Measurements from ENCODE around the gene COL7A1. TPM values are rescaled to one million over a fixed set of nuclear protein-coding genes. Genes with fewer than 3 reads are reported as not detected.
A peak's percentile ranks its signal among the peaks of the same experiment; 100 is the strongest.

Gene COL7A1
- total and polyA plus RNA-seq, 2 of the 13 experiments (the other 11 are each of a cell fraction or from before 2014, with no cell fraction given) = 2.7 to 11.7 TPM

DNA sequence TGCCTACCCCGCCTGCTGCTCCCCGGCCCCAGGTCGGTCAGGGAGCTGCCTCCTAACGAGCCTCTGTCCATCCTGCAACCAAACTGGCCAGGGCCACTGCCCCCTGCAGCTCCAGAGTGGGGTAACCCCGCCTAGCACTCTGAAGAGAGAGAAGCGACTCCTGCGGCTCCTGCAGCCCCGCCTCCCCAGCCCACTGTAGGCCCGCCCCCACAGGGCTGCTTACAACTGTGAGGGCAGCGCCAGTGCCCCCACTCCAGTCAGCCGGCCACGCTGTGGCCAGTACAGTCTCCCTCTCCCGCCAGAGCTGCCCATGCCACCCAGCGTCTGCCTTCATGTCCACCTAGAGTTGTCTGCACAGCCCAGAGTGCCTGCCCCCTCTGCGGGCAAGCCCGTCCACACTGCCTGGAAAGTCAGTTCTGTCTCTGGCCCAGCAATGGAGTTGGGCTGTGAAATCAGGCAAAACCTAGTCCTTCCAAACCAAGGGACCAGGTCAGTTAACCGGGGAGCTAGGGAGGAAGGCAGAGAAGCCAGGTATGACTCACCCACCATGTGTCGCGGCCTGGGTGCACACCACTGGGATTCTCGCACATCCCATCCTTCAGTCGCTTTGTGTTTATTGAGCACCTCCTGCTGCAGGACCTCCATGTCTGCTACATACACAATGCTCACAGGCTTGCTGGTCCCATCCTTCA, 33.9 kb downstream of the COL7A1 start (continued):
- TF ChIP-seq, protein P1, sequence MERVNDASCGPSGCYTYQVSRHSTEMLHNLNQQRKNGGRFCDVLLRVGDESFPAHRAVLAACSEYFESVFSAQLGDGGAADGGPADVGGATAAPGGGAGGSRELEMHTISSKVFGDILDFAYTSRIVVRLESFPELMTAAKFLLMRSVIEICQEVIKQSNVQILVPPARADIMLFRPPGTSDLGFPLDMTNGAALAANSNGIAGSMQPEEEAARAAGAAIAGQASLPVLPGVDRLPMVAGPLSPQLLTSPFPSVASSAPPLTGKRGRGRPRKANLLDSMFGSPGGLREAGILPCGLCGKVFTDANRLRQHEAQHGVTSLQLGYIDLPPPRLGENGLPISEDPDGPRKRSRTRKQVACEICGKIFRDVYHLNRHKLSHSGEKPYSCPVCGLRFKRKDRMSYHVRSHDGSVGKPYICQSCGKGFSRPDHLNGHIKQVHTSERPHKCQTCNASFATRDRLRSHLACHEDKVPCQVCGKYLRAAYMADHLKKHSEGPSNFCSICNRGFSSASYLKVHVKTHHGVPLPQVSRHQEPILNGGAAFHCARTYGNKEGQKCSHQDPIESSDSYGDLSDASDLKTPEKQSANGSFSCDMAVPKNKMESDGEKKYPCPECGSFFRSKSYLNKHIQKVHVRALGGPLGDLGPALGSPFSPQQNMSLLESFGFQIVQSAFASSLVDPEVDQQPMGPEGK (CRISPR knock-in tag; IDR thresholded peaks at IDR 0.05) = peak; percentile 66; the same call in 1 of the 2 replicates
- TF ChIP-seq ZSCAN31 (CRISPR knock-in tag; IDR thresholded peaks at IDR 0.05; ENCODE audit: low read depth) = no peak
- 0 out of 2 replicates have a peak, but pooled peaks have one; percentile 25 for TF ChIP-seq MTA1 (CRISPR knock-in tag; IDR thresholded peaks at IDR 0.05; ENCODE audit: borderline replicate concordance)
- TF ChIP-seq SIN3A (IDR thresholded peaks at IDR 0.05; ENCODE audit: borderline replicate concordance, low read depth, low read length) = no peak
- TF ChIP-seq THAP9 (CRISPR knock-in tag; IDR thresholded peaks at IDR 0.05; ENCODE audit: borderline replicate concordance) = peak; percentile 52; the same call in 1 of the 2 replicates
- TF ChIP-seq, protein P2, sequence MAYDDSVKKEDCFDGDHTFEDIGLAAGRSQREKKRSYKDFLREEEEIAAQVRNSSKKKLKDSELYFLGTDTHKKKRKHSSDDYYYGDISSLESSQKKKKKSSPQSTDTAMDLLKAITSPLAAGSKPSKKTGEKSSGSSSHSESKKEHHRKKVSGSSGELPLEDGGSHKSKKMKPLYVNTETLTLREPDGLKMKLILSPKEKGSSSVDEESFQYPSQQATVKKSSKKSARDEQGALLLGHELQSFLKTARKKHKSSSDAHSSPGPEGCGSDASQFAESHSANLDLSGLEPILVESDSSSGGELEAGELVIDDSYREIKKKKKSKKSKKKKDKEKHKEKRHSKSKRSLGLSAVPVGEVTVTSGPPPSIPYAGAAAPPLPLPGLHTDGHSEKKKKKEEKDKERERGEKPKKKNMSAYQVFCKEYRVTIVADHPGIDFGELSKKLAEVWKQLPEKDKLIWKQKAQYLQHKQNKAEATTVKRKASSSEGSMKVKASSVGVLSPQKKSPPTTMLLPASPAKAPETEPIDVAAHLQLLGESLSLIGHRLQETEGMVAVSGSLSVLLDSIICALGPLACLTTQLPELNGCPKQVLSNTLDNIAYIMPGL (CRISPR knock-in tag; IDR thresholded peaks at IDR 0.05; ENCODE audit: borderline replicate concordance in 1 of 2, low read depth in 1 of 2) = peak; percentile 28 to 52; a peak in 1 of 4 replicates
- TF ChIP-seq SPEN (CRISPR knock-in tag; IDR thresholded peaks at IDR 0.05; ENCODE audit: low read depth) = peak; percentile 52; the same call in 1 of the 2 replicates
- TF ChIP-seq, protein P3, sequence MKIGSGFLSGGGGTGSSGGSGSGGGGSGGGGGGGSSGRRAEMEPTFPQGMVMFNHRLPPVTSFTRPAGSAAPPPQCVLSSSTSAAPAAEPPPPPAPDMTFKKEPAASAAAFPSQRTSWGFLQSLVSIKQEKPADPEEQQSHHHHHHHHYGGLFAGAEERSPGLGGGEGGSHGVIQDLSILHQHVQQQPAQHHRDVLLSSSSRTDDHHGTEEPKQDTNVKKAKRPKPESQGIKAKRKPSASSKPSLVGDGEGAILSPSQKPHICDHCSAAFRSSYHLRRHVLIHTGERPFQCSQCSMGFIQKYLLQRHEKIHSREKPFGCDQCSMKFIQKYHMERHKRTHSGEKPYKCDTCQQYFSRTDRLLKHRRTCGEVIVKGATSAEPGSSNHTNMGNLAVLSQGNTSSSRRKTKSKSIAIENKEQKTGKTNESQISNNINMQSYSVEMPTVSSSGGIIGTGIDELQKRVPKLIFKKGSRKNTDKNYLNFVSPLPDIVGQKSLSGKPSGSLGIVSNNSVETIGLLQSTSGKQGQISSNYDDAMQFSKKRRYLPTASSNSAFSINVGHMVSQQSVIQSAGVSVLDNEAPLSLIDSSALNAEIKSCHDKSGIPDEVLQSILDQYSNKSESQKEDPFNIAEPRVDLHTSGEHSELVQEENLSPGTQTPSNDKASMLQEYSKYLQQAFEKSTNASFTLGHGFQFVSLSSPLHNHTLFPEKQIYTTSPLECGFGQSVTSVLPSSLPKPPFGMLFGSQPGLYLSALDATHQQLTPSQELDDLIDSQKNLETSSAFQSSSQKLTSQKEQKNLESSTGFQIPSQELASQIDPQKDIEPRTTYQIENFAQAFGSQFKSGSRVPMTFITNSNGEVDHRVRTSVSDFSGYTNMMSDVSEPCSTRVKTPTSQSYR (CRISPR knock-in tag; IDR thresholded peaks at IDR 0.05; ENCODE audit: borderline replicate concordance) = no peak
- peak; percentile 41; the same call in 1 of the 2 replicates for TF ChIP-seq SP5 (CRISPR knock-in tag; IDR thresholded peaks at IDR 0.05; ENCODE audit: borderline replicate concordance, low read depth)
- TF ChIP-seq, protein P4, sequence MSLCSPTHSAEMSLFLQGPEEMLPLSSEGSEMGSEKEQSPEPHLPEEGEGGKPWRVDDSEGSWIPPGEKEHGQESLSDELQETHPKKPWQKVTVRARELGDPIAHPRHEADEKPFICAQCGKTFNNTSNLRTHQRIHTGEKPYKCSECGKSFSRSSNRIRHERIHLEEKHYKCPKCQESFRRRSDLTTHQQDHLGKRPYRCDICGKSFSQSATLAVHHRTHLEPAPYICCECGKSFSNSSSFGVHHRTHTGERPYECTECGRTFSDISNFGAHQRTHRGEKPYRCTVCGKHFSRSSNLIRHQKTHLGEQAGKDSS (CRISPR knock-in tag; IDR thresholded peaks at IDR 0.05; ENCODE audit: borderline replicate concordance, low read depth) = 0 out of 2 replicates have a peak, but pooled peaks have one; percentile 4
- TF ChIP-seq THAP11 (CRISPR knock-in tag; IDR thresholded peaks at IDR 0.05) = no peak
- peak; percentile 45; the same call in 1 of the 2 replicates for TF ChIP-seq ZNF543 (CRISPR knock-in tag; IDR thresholded peaks at IDR 0.05)
- 0 out of 2 replicates have a peak, but pooled peaks have one; percentile 31 for TF ChIP-seq ZNF788 (CRISPR knock-in tag; IDR thresholded peaks at IDR 0.05; ENCODE audit: borderline replicate concordance)
- no peak for TF ChIP-seq ZNF720 (CRISPR knock-in tag; IDR thresholded peaks at IDR 0.05)
- no peak for TF ChIP-seq NCOA2 (CRISPR knock-in tag; IDR thresholded peaks at IDR 0.05)

Data from HepG2 (cell line).